ENCODE measurements around the gene TMEM258.

DNA sequence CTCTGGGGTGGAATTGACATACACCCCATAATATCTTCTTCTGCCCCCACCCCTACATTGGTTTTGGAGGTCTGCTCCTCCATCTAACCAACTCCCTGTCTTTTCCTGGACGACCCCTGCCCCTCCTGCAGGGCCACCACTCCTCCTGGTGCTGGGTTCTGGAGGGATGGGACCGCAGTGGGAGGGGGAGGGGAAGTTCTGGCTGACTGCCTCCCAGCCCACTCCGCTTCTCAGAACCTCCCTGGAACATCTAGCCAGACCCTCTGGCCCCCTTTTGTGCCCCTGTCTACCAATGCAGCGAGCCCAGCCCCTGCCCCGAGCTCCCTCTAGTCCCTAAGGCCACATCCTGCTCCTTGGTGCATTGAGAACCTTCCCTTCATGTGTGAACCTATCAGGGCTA lies 38.7 kb downstream of the TMEM258 start:
- TF ChIP-seq EP300 (IDR thresholded peaks at IDR 0.05; ENCODE audit: low read depth) = no peak
- TF ChIP-seq, protein P1, sequence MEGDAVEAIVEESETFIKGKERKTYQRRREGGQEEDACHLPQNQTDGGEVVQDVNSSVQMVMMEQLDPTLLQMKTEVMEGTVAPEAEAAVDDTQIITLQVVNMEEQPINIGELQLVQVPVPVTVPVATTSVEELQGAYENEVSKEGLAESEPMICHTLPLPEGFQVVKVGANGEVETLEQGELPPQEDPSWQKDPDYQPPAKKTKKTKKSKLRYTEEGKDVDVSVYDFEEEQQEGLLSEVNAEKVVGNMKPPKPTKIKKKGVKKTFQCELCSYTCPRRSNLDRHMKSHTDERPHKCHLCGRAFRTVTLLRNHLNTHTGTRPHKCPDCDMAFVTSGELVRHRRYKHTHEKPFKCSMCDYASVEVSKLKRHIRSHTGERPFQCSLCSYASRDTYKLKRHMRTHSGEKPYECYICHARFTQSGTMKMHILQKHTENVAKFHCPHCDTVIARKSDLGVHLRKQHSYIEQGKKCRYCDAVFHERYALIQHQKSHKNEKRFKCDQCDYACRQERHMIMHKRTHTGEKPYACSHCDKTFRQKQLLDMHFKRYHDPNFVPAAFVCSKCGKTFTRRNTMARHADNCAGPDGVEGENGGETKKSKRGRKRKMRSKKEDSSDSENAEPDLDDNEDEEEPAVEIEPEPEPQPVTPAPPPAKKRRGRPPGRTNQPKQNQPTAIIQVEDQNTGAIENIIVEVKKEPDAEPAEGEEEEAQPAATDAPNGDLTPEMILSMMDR (IDR thresholded peaks at IDR 0.05) = no peak
- TF ChIP-seq POLR2AphosphoS5 (IDR thresholded peaks at IDR 0.05) = no peak
- no peak for TF ChIP-seq POLR2A (IDR thresholded peaks at IDR 0.05)

Data from transverse colon (tissue), 4 donors.